ENCODE data around the gene F2RL2.

- no peak for TF ChIP-seq CTCF (IDR thresholded peaks at IDR 0.05; ENCODE audit: low read length)
- no peak for TF ChIP-seq EZH2phosphoT487 (IDR thresholded peaks at IDR 0.05; ENCODE audit: low read length)
- no peak for TF ChIP-seq EZH2 (optimal IDR thresholded peaks at IDR 0.05; ENCODE audit: low read depth, low read length)
Observed at GRCh38 chr5:76592692-76593091, 30.5 kb downstream of the F2RL2 start.

Measured in MM.1S (cell line).